Superior temporal gyrus (tissue), 1 donor: ENCODE results near the gene NTRK2.

Source experiments
- DNase-seq: peaks from one replicate; pipeline ENCODE4 v3.0.0-alpha.2; 2016; ENCODE audit errors: extremely low spot score

Gene NTRK2

DNA sequence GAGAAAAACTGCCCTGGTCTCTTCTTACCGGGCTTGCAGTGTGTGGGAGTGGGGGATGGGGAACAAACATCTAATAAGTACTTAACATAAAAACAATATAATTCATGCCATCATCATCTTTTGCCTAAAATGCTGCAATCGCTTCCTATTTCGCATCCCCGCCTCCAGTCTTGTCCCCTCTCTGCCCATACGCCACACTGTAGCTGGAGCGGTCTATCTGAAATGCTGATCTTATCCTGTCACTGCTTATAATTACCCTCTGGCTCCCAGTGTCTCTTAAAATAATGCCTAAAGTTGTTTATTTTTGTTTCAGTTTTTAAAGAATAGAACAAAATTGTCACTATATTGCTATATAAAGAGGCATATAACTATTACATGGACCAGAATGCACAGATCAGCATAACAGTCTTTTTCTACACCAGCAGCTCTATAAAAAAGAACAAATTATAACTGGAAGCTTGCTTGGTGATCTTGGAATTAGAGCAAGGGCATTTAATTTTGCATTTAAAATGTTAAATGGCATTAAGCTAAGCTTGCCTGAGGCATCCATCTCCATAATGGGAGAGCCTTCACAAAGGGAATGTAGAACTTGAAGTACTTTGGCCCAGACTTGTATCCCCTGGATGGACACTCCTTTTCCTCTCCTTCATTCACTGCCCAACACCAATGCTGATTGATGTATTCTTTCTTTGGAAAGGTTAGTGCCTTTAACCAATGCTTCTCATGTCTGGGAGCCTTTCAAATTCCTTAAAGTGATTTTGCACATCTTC is 12.2 kb downstream of the NTRK2 start:
- DNase-seq, result peak; percentile 15

DNA sequence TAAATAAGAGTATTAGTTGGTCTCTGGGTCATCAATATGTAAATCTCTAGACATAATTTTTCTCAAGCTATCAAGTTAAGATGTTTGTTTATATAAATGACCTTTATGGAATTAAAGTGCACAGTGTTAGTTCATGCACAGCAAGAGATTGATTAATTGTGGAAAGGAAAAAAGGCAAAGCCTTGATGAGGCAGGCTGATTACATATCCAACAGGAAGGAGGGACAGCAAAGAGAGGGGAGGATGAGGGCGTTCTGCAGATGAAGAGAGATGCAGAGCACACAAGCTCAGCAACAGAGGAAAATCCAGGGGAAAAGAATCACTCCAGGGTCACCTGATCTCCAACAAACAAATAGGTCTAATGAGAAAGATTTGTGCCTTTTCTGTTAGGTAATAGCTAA is 16.5 kb downstream of the NTRK2 start:
- no peak for DNase-seq

DNA sequence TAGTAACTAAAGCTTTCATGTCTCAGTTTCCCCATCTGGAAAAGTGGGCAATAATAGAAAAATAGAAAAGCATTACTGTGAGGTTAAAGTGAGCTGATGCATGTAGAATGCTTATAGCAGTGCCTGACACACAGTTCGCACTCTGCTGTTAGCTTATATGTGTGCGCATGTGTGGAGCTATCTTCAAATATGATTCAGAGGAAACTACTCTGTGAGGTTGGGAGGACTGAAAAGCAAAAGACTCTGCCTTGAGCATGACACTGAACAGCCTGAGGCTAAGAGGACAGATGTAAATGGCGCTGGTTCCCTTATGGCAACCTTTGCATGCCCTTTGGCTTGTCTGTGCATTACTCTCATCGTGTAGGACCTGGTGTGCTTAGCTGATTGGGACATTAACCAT is 19.4 kb downstream of the NTRK2 start:
- no peak for DNase-seq

DNA sequence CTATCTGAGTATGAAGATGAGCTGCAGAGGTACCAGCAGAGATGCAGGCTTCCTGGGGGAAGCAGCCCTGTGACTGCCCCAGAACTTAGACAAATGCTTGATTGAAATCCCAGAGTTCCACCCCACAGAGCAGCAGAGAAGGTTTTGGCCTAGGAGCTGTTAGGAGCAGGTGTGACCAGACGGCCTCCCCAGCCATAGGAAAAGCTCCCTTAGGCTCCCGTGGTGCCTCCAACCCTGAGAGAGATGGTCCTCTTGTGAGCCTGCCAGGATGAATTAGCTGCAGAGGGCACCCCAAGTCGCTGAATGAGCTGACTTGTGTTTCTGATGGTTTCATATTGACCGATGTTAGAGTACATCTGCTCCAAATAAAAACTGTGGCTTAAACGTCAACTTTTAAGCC is 22.1 kb downstream of the NTRK2 start:
- DNase-seq, result no peak

DNA sequence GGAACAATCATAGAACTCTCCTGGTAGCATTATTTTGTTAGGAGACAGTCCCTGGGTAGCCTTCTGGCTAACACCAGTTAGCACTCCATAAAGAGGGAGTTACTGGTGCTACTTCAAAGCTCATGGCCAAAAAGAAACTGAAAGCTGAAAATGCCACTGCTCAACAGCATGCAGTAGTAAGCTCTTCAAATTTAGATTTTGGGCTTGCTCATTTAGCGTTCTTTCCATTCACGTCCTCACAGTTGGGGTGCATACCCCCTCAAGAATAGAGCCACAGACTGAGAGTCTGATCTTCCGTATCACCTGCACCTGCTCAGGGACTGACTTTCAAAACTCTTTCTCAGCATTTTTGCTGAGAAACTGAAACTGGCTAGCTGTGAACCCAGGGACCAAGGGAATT is 24.7 kb downstream of the NTRK2 start:
- DNase-seq, result no peak

DNA sequence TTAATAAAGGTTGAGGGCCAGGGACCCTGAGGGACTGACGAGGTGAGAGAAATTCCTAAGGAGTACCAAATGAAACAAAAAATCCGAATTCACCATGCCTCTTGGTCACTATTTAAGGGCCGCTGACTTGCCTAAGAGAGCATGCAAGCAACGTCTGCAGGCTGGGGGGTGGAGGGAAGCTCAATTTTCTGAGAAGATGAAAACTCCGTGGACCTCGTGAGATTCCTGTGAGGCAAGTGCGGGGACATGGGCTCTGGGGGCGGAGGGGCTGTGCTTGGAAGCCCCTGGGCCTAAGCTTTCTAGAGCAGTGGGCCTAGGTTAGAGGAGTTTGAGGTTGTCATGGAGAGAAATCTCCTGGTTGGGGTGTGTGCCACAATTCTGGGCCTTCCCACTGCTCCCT is 27.5 kb downstream of the NTRK2 start:
- no peak for DNase-seq

DNA sequence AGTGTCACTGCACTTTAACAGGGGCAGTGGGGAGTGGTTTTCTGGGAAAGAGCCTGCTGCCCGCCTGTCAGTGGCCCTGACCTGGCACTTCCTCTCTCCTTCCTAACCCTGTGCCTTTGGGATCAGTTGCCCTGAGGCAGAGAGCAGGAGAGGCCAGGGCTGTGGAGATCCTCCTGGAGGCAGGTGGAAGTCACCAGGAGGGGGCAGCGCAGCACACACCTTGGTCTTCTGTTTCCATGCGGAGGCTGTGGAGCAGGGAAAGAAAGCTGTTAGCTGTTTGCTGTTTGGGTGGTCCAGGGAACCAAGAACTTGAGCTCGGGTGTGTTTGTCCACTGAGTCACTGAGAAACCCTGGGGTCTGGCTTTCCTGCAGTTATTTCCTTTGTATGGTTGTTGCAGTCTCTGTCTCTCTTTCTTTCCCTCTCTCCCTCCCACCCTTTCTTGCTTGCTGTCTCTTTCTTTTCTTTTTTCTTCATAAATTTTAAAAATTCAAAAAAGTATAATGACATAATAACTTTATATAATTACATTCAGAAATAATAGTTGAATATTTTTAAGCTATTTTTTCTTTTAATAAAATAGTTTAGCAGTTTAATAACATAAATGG is 28.1 kb downstream of the NTRK2 start:
- DNase-seq, result peak; percentile 75

DNA sequence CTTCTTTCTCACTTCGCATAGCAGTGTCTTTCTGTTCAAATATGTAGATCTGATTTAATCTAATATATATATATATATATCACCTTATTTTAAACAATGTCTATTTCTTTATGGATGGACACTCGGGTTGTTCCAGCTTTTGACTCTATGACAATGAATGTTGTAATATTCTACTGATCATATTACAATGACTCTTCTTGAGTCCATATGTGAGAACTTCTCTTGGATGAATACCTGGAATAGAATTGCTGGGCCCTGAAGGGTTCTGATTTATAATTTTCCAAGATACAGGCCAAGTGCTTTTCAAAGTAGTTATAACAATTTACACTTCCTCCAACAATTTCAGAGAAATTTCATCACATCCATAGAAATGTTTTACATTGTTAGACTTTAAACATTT is 28.8 kb downstream of the NTRK2 start:
- no peak for DNase-seq

DNA sequence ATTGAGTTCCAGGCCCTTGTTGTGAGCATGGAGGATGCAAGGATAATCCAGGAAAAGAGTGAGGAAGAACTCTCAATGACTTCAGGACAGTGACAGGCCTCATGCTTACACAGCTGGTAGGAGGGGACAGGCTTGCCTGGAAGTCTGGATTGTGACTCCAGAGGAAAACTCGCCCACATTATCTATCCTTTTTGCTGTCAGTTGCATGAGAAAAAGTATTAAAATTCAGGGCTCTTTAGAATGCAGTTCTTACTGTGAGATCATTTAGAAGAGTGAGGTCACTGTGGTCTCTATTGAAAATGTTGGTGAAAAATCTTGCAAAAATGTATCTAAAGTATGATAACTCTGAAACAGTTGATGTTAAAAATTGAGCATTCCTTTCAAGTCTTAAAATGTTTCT is 30.5 kb downstream of the NTRK2 start:
- no peak for DNase-seq

DNA sequence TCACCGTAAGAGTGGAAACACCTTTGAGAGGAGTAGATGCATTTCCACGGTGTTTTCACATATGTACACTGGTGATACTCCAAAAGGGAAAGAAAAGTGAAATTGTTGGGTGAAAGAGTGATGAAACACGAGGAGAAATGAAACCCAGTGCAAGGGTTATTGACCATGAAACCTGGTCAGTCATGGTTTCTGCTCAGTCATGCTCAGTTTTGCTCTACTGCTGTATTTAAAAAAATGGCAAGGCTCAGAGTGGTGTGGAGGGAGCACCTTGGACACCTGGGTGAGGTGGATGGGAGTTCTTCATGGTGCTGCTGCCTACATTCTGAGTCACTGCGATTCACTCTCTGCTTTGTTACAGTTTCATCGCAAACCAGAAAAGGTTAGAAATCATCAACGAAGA is 32.3 kb downstream of the NTRK2 start:
- DNase-seq, result no peak

DNA sequence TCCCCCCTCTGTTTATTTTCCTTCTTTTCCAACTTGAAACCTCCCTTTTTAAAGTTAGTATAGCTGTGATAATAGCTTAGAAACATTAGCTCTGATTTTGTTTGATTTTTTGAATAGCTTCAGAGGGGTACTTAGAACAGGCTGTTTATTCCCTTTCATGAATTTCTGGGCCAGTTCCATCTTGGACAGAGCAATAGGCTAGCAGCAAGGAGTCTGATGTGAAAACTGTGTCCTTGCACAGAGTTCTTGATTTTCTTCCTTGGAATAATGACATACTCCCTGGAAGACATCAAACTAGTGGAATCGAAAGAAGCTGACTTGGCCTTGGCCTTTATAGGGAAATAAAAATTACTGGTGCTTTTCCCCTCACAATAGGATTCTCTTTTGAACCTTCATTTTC is 32.9 kb downstream of the NTRK2 start:
- peak; percentile 62 for DNase-seq

DNA sequence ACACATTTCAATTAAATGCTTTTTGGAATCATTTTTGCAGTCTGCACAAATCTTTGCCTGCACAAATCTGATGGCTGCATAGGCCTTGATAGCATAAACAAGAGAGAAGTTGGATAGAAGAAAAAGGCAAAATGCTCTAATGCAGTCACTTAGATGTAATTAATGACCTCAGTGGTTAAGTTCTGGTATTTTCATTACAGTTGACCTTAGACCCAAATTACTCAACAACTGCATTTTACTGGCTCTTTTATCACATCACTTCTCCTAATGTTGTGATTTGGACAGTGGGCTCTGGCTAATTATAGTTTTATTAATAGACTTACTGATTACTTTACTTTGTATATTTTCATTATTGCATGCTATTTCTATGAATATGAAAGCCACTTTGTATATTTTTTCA is 34.3 kb downstream of the NTRK2 start:
- no peak for DNase-seq

DNA sequence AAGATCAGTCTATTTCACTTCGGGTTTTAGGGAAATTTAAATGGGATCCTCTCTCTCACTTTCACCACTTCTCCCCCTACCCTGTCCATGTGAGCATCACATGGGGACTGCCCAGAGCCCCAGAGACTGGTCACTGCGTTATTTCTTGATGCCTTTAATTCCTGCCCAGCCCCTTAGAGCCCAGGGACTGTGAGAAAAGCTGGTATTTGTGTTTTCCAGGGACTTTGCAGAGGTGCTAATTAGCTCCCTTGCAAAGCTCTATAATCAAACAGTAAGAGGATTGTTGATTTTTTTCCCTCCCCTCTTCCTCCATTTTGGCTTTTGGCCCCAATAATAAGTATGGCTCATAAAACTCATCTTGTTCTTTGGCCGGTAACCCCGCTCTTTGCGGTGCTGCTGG is 35.6 kb downstream of the NTRK2 start:
- DNase-seq, result no peak

DNA sequence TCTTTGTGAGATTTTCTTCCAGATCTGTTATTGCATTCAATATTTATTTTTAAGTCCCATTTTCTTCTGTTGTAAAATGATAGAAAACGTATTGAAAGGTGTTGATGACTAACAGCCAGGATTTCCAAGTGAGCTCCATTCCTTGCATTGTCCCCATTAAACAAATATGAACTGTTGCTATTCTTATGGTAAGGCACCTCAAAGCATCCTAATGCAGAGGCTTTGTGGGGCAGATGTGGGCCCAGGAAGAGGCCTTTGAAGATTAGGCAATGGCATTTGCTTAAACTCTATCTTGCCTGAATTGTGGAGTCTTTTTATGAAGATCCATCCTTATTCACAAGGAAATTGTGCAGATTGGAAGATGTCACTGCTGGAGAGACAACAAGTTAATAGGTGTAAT is 38.9 kb downstream of the NTRK2 start:
- no peak for DNase-seq

DNA sequence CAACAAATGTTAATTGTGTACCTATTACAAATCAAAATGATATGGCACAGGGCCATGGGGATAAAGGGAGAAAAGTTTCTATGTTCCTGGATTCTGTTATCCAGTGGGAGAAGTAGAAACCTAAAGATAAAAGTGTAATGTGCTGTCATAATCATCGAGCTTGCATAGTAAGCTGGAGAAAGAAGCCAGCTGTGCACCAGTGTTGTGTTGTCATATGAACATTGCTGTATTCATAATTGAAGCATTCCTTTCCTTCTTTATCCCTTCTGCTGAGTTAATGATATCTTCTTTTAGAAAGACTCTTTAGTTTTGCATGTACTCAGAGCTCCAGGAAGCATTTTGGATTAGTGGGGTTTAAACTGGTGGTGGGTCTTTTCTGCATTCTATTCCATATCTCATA is 39.5 kb downstream of the NTRK2 start:
- no peak for DNase-seq

DNA sequence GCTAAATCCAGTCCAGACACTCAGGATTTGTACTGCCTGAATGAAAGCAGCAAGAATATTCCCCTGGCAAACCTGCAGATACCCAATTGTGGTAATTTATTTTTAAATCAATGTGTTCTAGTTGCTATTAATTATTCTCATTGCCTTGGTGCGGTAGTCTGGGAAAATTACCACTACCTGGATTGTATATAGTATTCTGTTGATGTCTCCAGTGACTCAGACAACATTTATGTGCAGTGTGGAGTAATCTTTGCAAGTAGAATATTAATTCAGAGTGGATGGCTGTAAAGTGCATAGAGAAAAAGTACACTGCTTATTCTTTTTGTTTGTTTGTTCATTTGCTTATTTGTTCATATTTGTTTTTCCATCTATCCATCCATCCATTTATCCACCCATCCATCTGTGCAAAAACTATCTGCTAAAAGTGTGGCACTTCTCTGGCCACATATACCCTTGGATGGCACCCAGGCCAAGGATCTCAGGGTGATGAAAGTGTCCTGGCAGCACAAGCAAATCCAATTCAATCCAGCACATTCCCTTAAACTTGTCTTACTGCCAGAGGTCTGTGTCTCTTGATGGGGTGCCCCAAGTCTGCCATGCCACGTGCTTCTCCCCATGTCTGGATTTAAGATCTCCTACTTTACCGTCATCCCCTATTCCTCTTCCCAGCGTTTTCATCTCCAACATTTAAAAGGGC is 41.3 kb downstream of the NTRK2 start:
- DNase-seq, result no peak

DNA sequence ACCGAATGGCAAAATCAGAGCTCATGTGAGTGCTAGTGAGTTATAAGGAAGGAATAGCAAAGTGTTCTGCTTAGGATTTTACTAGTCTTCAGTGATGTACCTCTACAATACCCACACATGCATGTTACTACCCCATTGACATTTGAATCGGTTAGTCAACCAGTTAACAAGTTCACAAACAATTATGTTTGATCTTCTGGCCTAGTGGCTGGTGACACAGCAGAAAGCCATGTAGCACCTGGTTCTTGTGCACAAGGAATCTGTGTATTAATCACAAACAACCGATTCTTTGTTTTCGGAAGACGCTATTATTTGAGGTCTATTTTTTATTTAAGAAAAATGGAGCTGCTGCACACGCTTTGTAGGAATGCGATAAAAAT is 41.9 kb downstream of the NTRK2 start:
- DNase-seq, result no peak

DNA sequence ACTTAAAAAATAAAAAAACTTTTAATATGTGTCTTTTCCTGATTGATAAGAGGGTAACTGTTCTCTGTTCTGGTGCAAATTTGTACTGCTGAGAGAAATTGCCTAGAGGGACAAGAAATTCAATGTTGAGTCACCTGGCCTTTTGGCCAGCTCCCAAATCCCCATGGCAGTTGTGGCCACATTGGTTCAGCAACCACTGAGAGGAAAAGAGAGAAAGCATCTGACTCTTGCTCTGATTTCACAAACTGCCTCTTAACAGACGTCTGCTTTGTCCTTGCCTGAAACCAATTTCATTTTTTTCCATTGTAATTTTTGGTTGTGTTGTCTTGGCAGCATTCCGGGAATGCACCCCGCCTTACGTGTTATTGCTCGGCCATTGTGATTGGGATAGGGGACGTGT is 42.4 kb downstream of the NTRK2 start:
- DNase-seq, result peak; percentile 72

DNA sequence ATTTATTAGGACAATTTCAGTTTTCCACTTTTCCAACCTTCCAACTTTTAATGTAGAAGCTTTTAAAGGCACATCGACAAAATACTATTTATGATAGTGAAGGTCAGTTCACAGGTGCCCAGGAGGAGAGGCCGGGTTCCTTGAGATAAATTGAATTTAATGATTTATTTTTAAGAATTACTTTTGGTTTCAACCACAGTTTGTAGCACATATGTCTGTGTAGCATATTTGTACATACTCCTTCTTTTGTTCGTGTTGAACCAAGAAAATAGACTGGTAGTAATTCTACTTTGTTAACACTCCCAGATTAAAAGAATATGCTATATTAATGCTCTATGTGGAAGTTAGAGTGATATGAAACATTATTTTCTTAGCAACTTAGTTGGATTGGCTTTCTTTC is 46.7 kb downstream of the NTRK2 start:
- no peak for DNase-seq

DNA sequence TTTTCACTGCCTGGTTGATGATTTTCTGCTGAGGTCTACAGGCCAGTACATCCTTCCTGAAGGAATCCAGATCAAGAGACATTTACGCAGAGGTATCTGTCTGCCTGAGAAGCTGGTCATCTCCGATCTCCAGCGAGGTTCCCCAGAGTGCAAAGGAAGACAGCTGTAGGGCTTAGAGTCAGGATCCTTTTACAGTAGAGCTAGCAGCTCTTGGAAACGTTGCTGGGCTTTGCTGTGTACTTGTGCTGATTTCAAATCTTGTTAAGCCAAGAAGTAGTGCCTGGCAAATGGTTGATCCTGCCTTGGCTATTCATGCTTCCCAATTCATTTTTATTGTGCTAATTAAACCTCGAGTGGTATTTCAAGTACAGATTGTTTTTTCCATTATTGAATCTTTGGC is 48.9 kb downstream of the NTRK2 start:
- no peak for DNase-seq

DNA sequence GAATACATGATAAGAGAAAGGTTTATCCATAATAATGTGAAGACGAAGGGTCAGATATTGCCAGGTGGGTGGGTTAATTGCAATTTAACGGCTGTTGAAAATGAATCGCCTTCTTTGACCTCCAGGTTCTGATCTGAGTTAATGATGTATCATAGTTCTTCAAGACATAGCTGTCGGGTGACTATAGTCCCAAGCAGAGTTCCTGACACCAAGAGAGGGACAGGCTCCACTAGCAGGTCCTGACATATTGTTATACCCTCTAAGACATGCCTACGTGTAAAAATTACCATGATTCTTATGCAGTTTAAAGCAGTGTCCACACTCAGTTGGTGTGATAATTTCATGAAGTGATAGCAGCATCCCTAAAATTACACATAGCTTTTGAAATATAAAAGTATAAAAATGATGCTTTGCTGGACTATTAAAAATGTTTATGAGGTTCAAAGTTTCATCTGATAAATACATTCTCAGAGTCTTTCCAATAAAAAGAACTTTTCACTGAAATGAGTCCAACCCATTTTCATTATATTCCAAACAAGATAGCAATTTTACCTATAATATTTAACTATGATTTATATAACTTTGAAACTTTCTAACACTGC is 53.0 kb downstream of the NTRK2 start:
- no peak for DNase-seq

DNA sequence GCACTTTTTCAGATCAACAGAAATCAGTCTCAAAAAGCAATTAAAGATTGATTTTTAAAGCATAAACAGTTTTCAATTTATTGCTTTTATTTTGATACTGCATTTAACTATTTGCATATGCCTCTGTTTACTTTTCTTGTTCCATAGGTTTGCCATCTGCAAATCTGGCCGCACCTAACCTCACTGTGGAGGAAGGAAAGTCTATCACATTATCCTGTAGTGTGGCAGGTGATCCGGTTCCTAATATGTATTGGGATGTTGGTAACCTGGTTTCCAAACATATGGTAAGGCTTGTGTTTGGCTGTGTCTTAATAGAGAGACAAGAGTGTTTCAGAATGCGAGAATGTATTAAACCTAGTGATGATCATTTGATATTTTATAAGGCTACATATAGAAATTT is 53.9 kb downstream of the NTRK2 start:
- DNase-seq, result no peak

DNA sequence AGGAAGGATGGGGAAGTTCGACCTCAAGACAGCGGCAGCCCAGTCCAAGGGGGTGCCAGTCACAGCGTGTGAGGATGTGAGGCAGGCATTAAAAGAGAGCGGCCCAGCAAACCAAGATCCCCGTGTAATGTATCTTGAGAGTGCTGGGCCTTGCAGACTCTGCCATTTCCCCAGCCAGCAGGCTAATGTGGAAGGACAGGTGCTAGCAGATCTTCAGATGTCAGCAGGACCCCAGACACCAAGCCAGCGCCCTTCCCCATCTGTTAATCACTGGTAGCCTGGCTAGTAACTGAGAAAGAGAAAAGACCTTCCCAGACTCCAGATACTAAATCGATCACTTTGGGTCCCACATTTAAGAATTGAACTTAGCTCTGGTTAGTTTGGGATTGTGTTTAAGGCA is 62.2 kb downstream of the NTRK2 start:
- DNase-seq, result no peak
